Endothelial cell of umbilical vein (primary cell): ENCODE results near the gene BORCS5. TPM values are rescaled to one million over a fixed set of nuclear protein-coding genes. Genes with fewer than 3 reads are reported as not detected.
"Not testable (repeated sequence)": the region's sequence is repeated elsewhere in the genome, so short reads cannot be mapped to it uniquely, and the experiment has no call there.

Source experiments
- BruUV-seq: library from RNA; stranded (reverse); fragments of 400-500 nt; replicated peaks from 2 replicates; lab custom pipeline; 2021; lab: Mats Ljungman, UMichigan
- CTCF ChIA-PET: fragments of 300-600, 350-600 bp; sonication (Branson Sonifier 250); formaldehyde crosslinking; loops from one replicate; lab custom pipeline; 2021; ENCODE audit warnings: antibody characterized with exemption, inconsistent platforms; lab: Charles Lee
- POLR2A ChIA-PET: fragments of 300-600, 350-600 bp; sonication (Branson Sonifier 250); formaldehyde crosslinking; loops from one replicate; lab custom pipeline; 2021; ENCODE audit warnings: antibody characterized with exemption, inconsistent platforms; lab: Charles Lee
- DNase-seq: peaks from one replicate; pipeline ENCODE4 v3.0.0-alpha.2; 2011; ENCODE audit warnings: low read depth, low spot score
- FAIRE-seq: peaks from 2 replicates; lab custom pipeline; 2011; peaks lifted over from hg19 to GRCh38; lab: Jason Lieb, UNC
- H2AFZ ChIP-seq: 2 replicates; pipeline ENCODE4 v1.6.0; 2012; ENCODE audit warnings: low read depth, low read length, control low read depth, inconsistent platforms
- H3K27ac ChIP-seq: 2 replicates; pipeline ENCODE4 v1.5.1; 2011; ENCODE audit warnings: low read depth, mild to moderate bottlenecking, control low read depth, low read length, moderate library complexity; ENCODE audit not compliant: insufficient read depth
- H3K27me3 ChIP-seq, 2 experiments: 2 replicates each; pipeline versions ENCODE4 v1.6.0 to v1.6.1; 2011; ENCODE audit warnings: low read length in 2 of 2, mixed read lengths in 1 of 2; ENCODE audit not compliant: control insufficient read depth in 2 of 2, insufficient read depth in 2 of 2
- H3K36me3 ChIP-seq, 2 experiments: 2 replicates in 1 of 2; 3 replicates in 1 of 2; pipeline ENCODE4 v1.5.1; 2011; ENCODE audit warnings: low read length in 2 of 2, mild to moderate bottlenecking in 1 of 2, moderate library complexity in 1 of 2; ENCODE audit not compliant: control insufficient read depth in 2 of 2, insufficient read depth in 2 of 2; ENCODE audit errors: extremely low read depth in 1 of 2
- H3K4me1 ChIP-seq: 3 replicates; pipeline ENCODE4 v1.5.1; 2011; ENCODE audit warnings: mild to moderate bottlenecking, low read length; ENCODE audit not compliant: control insufficient read depth, insufficient read depth; ENCODE audit errors: extremely low read depth
- H3K4me2 ChIP-seq: 2 replicates; pipeline ENCODE4 v1.6.1; 2011; ENCODE audit warnings: low read length, control low read depth, mixed read lengths; ENCODE audit not compliant: insufficient read depth
- H3K4me3 ChIP-seq, 3 experiments: fragments of 200-600 bp in 1 of 3; sonication (generic), shearing (Covaris generic) in 1 of 3; replicated peaks in 1 of 3; 2 replicates each; pipeline ENCODE4 v1.5.1; 2011 to 2016; ENCODE audit warnings: control low read depth in 3 of 3, low read length in 3 of 3, mild to moderate bottlenecking in 2 of 3, inconsistent platforms in 1 of 3, low read depth in 1 of 3, moderate library complexity in 1 of 3; ENCODE audit not compliant: insufficient read depth in 1 of 3
- H3K79me2 ChIP-seq: 2 replicates; pipeline ENCODE4 v1.6.0; 2012; ENCODE audit warnings: low read length, inconsistent platforms; ENCODE audit not compliant: control insufficient read depth, insufficient read depth
- H3K9ac ChIP-seq: replicated peaks from 2 replicates; pipeline ENCODE3; 2011; ENCODE audit warnings: low read length, control low read depth; ENCODE audit not compliant: insufficient read depth; ENCODE audit errors: extremely low read depth
- H3K9me1 ChIP-seq: replicated peaks from 3 replicates; pipeline ENCODE4 v1.6.0; 2011; ENCODE audit warnings: mild to moderate bottlenecking, low read length; ENCODE audit not compliant: control insufficient read depth, insufficient read depth; ENCODE audit errors: extremely low read depth
- H3K9me3 ChIP-seq: replicated peaks from 2 replicates; pipeline ENCODE4 v1.5.1; 2012; ENCODE audit warnings: low read length, inconsistent platforms; ENCODE audit not compliant: control insufficient read depth, insufficient read depth
- H4K20me1 ChIP-seq: replicated peaks from 2 replicates; pipeline ENCODE3; 2011; ENCODE audit warnings: mild to moderate bottlenecking, low read length; ENCODE audit not compliant: control insufficient read depth, insufficient read depth; ENCODE audit errors: extremely low read depth
- CTCF ChIP-seq, 2 donors: IDR thresholded peaks; 1 replicate in 1 of 2; 2 replicates in 1 of 2; pipeline ENCODE4 v1.5.1; 2011; ENCODE audit warnings: low read length in 2 of 2, mild to moderate bottlenecking in 2 of 2, moderate library complexity in 2 of 2, control low read depth in 1 of 2, inconsistent platforms in 1 of 2, low read depth in 1 of 2; ENCODE audit not compliant: insufficient read depth in 1 of 2; ENCODE audit errors: extremely low read depth in 1 of 2
- EZH2 ChIP-seq: IDR thresholded peaks from 2 replicates; pipeline ENCODE4 v1.6.1; 2012; ENCODE audit warnings: borderline replicate concordance, low read depth, mild to moderate bottlenecking, moderate library complexity, low read length, inconsistent platforms; ENCODE audit not compliant: severe bottlenecking
- FOS ChIP-seq: IDR thresholded peaks from 2 replicates; pipeline ENCODE4 v1.6.1; 2011; ENCODE audit warnings: mild to moderate bottlenecking, low read length, moderate library complexity, borderline replicate concordance; ENCODE audit not compliant: insufficient read depth
- MYC ChIP-seq: IDR thresholded peaks from one replicate; pipeline ENCODE4 v1.6.1; 2011; ENCODE audit warnings: mild to moderate bottlenecking, low read depth, low read length
- POLR2A ChIP-seq: IDR thresholded peaks from 2 replicates; pipeline ENCODE4 v1.6.1; 2012; ENCODE audit warnings: low read depth, mild to moderate bottlenecking, control low read depth, low read length
- dilution Hi-C: fragments of 300-500 bp; cut with MboI; formaldehyde crosslinking; loops from one replicate; pipeline ENCODE4 v1.15.0; 2019; ENCODE audit warnings: low sequenced_read_pairs; ENCODE audit not compliant: extremely low pct_ligation_motif_present
- intact Hi-C: fragments of 100-400 bp; cut with micrococcal nuclease; formaldehyde crosslinking; loops from one replicate; pipeline ENCODE4 v1.10.0; 2022
- polyA plus RNA-seq, 4 experiments: library from polyadenylated mRNA; depleted of rRNA in 3 of 4; stranded (reverse) in 3 of 4; unstranded in 1 of 4; fragments of >200 nt; gene quantifications; 2 replicates each; pipeline versions ENCODE4 v1.2.1 to v1.2.3, GENCODE V29; 2011 to 2012; ENCODE audit warnings: missing spikeins in 1 of 4
- total RNA-seq: library from RNA; stranded (reverse); gene quantifications from 2 replicates; pipeline ENCODE4 v1.2.3, GENCODE V29; 2021
- TF ChIP-seq, protein P1 (sequence below): IDR thresholded peaks from 2 replicates; pipeline ENCODE4 v1.6.1; 2011; ENCODE audit not compliant: insufficient read depth, insufficient read length

The BORCS5 gene
- total and polyA plus RNA-seq, 2 donors (not counting 3 experiments of a cell fraction or from before 2014, with no cell fraction given) = 8.3 to 10.5 TPM

GRCh38 chr12:12406762-12407161 is 49.9 kb downstream of the BORCS5 start:
- no peak overlapping the region for H3K9ac ChIP-seq
- H4K20me1 ChIP-seq = no peaks in the 10 kb centered on the region
- no peak overlapping the region for H3K4me3 ChIP-seq
- BruUV-seq = no TSS peak
- no peaks in the 10 kb centered on the region for H3K9me1 ChIP-seq
- CTCF ChIA-PET = interaction anchor here (1.1 to 1.8 kb wide), 2 partner anchors 8 to 15 kb away, joined by 4 to 6 read pairs; no protein-coding TSS in a partner anchor
- FAIRE-seq (no peak), DNase-seq (no peak)
- intact Hi-C loops (no loop called here), dilution Hi-C loops (no loop called here)
- H3K4me2 ChIP-seq = no peak overlapping the region
- H3K36me3 ChIP-seq = no peaks in the 10 kb centered on the region
- no peaks in the 10 kb centered on the region for H3K27me3 ChIP-seq
- no peak overlapping the region for H3K27ac ChIP-seq
- no peaks in the 10 kb centered on the region for H3K79me2 ChIP-seq
- H2AFZ ChIP-seq = no peak overlapping the region
- POLR2A ChIA-PET = no interaction called here
- peaks cover 3% of the 10 kb centered on the region for H3K4me1 ChIP-seq
- no peak for TF ChIP-seq MYC
- no peak for TF ChIP-seq EZH2
- no peaks in the 10 kb centered on the region for H3K9me3 ChIP-seq

DNA sequence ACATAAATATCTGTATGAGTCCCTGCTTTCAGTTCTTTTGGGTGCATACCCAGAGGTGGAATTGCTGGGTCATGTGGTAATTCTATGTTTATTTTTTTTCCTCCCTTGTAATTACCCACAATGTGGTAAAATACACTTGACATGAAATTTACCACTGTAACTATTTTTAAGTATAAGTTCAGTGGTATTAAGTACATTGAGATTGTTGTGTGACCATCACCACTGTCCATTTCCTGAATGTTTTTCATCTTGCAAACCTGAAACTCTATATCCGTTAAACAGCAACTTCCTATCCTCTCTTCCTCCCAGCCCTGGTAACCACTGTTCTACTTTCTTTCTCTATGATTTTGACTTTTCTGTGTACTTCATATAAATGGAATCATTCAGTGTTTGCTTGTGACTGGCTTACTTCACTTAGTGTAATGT is 51.4 kb downstream of the BORCS5 start:
- no peak overlapping the region for H3K27ac ChIP-seq
- TF ChIP-seq CTCF (IDR thresholded peaks at IDR 0.05; ENCODE audit: extremely low read depth in 1 of 2, insufficient read depth in 1 of 2, low read depth in 1 of 2, low read length in 2 of 2) = no peak
- no peak for TF ChIP-seq POLR2A
- TF ChIP-seq FOS = no peak
- TF ChIP-seq EZH2 = no peak
- no peak for TF ChIP-seq MYC
- TF ChIP-seq, protein P1, sequence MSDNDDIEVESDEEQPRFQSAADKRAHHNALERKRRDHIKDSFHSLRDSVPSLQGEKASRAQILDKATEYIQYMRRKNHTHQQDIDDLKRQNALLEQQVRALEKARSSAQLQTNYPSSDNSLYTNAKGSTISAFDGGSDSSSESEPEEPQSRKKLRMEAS = no peak
- dilution Hi-C loops (no loop called here), intact Hi-C loops (no loop called here)
- ChIA-PET POLR2A (no interaction called here), CTCF (interaction anchor here (0.7 kb wide), 1 partner anchor 85 kb away, joined by 3 read pairs; no protein-coding TSS in a partner anchor)
- H3K27me3 ChIP-seq = no peaks in the 10 kb centered on the region
- no TSS peak for BruUV-seq
- H3K9ac ChIP-seq = no peak overlapping the region
- no peak overlapping the region for H3K4me3 ChIP-seq
- no peaks in the 10 kb centered on the region for H3K9me3 ChIP-seq
- no peaks in the 10 kb centered on the region for H4K20me1 ChIP-seq
- H2AFZ ChIP-seq = no peak overlapping the region
- no peak for FAIRE-seq
- H3K4me2 ChIP-seq = no peak overlapping the region
- DNase-seq = no peak
- H3K36me3 ChIP-seq = no peaks in the 10 kb centered on the region
- peaks cover 3% of the 10 kb centered on the region for H3K4me1 ChIP-seq
- no peaks in the 10 kb centered on the region for H3K9me1 ChIP-seq
- no peaks in the 10 kb centered on the region for H3K79me2 ChIP-seq

- H3K36me3 ChIP-seq, dilution Hi-C loops, H3K79me2 ChIP-seq, H3K9me1 ChIP-seq, intact Hi-C loops, CTCF ChIA-PET, H4K20me1 ChIP-seq, FAIRE-seq, H3K9ac ChIP-seq, H3K9me3 ChIP-seq, H3K27me3 ChIP-seq, H3K4me2 ChIP-seq, H3K27ac ChIP-seq, POLR2A ChIA-PET, H3K4me1 ChIP-seq, DNase-seq, H3K4me3 ChIP-seq, H2AFZ ChIP-seq, BruUV-seq: not testable (repeated sequence)
These were observed 52.5 kb downstream of the BORCS5 start for GRCh38 chr12:12409337-12409736.
